T-helper 1 cell treated with Interleukin-12 subunit alpha and Interleukin-12 subunit beta and Interleukin-4 antibody, amounts not matched to agents 30 μg/mL and 1 μg/mL, for 36 hours (primary cell): ENCODE results near the gene SCNN1B.
"Not testable (repeated sequence)": the region's sequence is repeated elsewhere in the genome, so short reads cannot be mapped to it uniquely, and the experiment has no call there.

Experiments
- H3K27ac Mint-ChIP-seq: one replicate; pipeline ENCODE4 v1.8.0; 2021; ENCODE audit warnings: mild to moderate bottlenecking, mixed read lengths
- H3K27me3 Mint-ChIP-seq: one replicate; pipeline ENCODE4 v1.8.0; 2021; ENCODE audit warnings: low read depth, mixed read lengths
- H3K36me3 Mint-ChIP-seq: one replicate; pipeline ENCODE4 v1.8.0; 2021; ENCODE audit warnings: low read depth, mixed read lengths
- H3K4me1 Mint-ChIP-seq: one replicate; pipeline ENCODE4 v1.8.0; 2021; ENCODE audit warnings: low read depth, mixed read lengths
- H3K4me3 Mint-ChIP-seq: one replicate; pipeline ENCODE4 v1.8.0; 2021; ENCODE audit warnings: mild to moderate bottlenecking, moderate library complexity, mixed read lengths
- H3K9me3 Mint-ChIP-seq: one replicate; pipeline ENCODE4 v1.8.0; 2021; ENCODE audit warnings: mixed read lengths

The SCNN1B gene

DNA sequence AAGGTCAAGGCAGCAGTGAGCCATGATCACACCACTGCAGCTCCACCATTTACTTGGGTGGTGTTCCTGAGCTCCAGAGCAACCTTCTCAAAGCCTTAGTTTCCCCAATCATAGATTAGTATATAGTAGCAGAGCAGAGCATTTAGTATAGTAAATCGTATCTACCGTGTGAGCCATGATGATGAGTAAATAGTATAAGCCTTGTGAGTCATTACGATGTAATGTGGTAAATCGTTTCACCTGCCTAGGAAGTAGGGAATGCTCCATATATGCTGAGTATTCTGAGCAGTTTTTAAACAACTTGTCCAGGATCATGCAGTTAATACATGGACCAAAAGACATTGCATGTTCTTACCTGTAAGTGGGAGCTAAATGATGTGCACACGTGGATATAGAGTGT, 66.4 kb downstream of the SCNN1B start:
- H3K27ac Mint-ChIP-seq: no peak overlapping the region
- H3K4me3 Mint-ChIP-seq: no peak overlapping the region
- H3K9me3 Mint-ChIP-seq: no peaks in the 10 kb centered on the region
- peaks cover 9% of the 10 kb centered on the region for H3K4me1 Mint-ChIP-seq
- H3K36me3 Mint-ChIP-seq: no peaks in the 10 kb centered on the region
- no peaks in the 10 kb centered on the region for H3K27me3 Mint-ChIP-seq

DNA sequence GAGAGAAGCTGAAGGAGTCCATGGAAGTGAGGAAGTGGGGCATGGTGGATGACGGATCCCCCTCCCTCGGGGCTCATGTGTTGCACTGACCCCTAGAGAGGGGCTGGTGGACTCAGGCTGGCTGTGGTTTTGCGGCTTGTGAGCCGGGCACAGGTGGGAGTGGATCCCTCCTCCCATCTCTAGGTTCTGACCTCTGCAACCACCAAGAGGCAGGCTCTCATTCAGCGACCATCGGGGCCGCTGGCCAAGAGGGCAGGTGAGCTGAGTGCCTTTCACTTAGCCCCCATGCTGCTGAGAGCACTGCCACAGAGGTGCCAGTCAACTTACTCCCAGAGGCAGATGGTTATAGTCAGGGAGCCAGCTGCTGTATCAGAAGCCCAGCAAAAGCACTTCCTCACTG, 67.3 kb downstream of the SCNN1B start:
- no peaks in the 10 kb centered on the region for H3K36me3 Mint-ChIP-seq
- H3K4me3 Mint-ChIP-seq: no peak overlapping the region
- no peaks in the 10 kb centered on the region for H3K27me3 Mint-ChIP-seq
- H3K27ac Mint-ChIP-seq: no peak overlapping the region
- H3K9me3 Mint-ChIP-seq: no peaks in the 10 kb centered on the region
- H3K4me1 Mint-ChIP-seq: peaks cover 9% of the 10 kb centered on the region

DNA sequence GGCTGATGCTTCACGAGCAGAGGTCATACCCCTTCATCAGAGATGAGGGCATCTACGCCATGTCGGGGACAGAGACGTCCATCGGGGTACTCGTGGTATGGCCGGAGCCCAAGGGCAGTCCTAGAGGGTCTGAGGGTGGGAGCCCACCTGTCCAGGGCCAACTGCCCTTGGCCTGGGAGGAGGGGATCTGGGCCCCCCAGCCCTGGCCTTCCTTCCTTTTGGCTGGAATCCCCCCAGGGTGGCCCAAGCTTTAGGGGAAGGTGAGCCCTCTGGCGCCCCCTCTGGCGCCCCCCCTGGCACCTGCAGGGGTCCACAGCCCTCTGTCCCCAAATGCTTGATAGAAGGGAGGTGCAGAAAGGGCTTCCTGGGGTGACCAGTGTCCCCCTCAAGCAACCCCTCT, 69.3 kb downstream of the SCNN1B start:
- Mint-ChIP-seq H3K4me1 (no peaks in the 10 kb centered on the region), H3K4me3 (no peak overlapping the region), H3K36me3 (no peaks in the 10 kb centered on the region), H3K27me3 (no peaks in the 10 kb centered on the region), H3K27ac (no peak overlapping the region), H3K9me3 (no peaks in the 10 kb centered on the region)

DNA sequence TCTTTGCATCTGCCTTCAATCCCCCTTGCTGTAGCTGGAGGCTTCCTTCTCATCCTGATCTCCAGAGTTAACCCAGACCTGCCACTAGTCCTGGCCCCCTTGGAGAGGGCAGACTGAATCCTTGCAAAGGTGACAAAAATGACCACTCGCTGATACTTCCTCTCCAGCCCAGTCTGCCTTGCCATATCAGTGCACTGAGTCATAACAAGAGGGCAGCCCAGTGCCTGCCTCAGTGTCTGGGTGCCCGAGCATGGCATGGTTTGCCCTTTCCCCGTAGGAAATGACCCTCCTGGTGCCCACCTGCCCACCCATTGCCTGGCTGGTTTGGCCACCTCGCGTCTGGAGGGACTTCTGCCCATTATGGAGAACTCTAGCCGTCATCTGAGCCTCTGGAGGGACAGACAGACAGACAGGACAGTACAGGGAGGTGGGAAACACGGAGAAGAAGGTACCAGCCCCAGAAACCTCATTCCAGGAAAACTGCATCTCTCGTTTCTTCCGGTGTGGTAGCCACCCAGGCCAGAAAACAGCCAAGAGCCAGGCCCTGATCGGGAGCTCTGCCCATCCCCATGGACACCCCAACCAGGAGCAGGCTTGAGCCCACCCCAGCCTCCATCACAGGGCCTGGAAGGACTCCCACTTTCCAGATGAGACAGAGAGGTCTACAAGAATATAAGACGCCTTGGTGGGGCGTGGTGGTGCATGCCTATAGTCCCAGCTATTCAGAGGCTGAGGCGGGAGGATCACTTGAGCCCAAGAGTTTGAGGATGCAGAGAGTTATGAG, 71.5 kb downstream of the SCNN1B start:
- Mint-ChIP-seq H3K27ac (no peak overlapping the region), H3K9me3 (no peaks in the 10 kb centered on the region), H3K4me3 (no peak overlapping the region), H3K4me1 (no peaks in the 10 kb centered on the region), H3K36me3 (no peaks in the 10 kb centered on the region), H3K27me3 (no peaks in the 10 kb centered on the region)

DNA sequence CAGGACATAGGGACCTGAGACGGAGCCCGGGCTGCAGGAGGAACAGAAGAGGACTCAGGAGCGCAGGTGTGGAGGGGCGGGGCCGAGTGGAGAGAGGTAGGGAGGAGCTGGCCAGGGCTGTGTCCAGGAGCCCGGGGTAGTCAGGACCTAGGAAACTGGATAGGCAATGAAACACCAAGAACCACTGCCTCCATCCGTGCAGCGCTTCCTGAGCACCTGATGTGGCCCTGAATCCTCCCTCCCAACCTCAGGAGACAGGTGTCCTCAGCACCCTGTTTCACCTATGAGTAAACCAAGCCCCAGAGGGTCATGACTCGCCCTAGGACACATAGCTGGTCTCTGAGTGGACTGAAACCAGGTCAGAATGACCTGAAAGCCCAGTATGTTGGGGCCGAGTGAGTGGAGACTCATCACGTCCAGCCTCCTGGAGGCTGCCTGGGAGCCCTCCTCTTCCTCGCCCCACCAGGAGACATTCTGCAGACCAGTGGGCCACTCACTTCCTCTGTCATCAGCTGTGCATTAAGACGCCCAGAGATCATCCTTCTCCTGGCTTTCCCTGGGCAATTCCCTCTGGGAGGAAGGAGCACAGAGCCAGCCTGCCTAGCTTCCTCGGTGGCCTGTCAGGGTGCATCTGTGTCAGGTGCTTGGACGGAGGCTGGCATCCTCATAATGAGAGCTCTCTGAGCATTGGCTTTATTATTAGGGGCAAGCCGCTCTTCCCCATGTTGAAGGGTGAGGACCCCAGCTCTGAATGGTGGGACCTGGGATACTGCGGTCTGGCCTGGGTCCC, 72.8 kb downstream of the SCNN1B start:
- H3K27me3 Mint-ChIP-seq: no peaks in the 10 kb centered on the region
- no peaks in the 10 kb centered on the region for H3K9me3 Mint-ChIP-seq
- H3K27ac Mint-ChIP-seq: no peak overlapping the region
- no peak overlapping the region for H3K4me3 Mint-ChIP-seq
- H3K4me1 Mint-ChIP-seq: no peaks in the 10 kb centered on the region
- no peaks in the 10 kb centered on the region for H3K36me3 Mint-ChIP-seq

DNA sequence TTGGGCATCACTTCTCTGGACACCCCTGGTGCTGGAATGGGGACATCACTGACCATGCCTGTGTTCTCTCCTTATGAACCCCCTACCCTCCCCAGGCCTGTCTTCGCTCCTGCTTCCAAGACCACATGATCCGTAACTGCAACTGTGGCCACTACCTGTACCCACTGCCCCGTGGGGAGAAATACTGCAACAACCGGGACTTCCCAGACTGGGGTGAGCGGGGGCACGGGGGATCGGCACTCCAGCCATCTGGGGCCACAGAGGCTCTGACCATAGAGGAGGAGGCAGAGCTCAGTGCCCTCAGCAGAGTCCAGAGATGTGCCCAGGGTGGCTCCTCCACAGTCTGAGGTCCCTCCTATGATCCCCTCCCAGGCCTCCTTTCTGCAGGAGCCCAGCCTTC, 73.5 kb downstream of the SCNN1B start:
- Mint-ChIP-seq H3K27ac (no peak overlapping the region), H3K4me3 (no peak overlapping the region)

DNA sequence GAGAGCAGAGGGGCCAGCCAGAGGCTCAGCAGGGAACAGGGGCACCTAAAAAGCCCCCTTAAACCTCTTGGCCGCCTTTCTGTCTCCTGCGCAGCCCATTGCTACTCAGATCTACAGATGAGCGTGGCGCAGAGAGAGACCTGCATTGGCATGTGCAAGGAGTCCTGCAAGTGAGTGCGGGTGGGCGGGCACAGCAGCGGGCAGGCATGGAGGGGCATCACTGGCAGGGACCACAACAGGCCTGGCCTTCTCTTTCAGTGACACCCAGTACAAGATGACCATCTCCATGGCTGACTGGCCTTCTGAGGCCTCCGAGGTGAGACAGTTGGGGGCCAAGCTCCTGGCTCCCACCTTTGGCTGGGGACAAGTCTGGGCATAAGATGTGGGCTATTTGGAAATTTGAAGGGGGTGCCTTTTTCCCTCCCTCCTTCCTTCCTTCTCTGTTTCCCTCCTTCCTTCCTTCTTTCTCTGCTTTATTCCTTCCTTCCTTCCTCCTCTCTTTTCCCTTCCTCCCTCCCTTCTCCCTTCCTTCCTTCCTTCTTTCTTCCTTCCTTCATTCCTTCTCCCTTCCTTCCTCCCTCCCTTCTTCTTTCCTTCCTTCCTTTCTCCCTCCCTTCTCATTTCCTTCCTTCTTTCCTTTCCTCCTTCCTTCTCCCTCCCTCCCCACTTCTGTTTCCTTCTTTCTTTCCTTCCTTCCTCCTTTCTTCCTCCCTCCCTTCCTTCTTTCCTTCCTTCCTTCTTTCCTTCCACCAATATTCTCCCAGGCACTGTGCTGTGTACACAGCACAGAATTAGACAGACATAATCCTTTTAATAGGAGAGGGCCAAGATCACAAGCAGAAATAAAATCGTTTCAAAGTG, 75.2 kb downstream of the SCNN1B start:
- H3K9me3 Mint-ChIP-seq: no peaks in the 10 kb centered on the region
- H3K4me3 Mint-ChIP-seq: no peak overlapping the region
- H3K36me3 Mint-ChIP-seq: no peaks in the 10 kb centered on the region
- no peaks in the 10 kb centered on the region for H3K27me3 Mint-ChIP-seq
- H3K27ac Mint-ChIP-seq: no peak overlapping the region
- H3K4me1 Mint-ChIP-seq: no peaks in the 10 kb centered on the region

More for the DNA sequence above, 73.5 kb downstream of the SCNN1B start:
- Mint-ChIP-seq H3K4me1 (no peaks in the 10 kb centered on the region), H3K36me3 (no peaks in the 10 kb centered on the region), H3K27me3 (no peaks in the 10 kb centered on the region), H3K9me3 (no peaks in the 10 kb centered on the region)

DNA sequence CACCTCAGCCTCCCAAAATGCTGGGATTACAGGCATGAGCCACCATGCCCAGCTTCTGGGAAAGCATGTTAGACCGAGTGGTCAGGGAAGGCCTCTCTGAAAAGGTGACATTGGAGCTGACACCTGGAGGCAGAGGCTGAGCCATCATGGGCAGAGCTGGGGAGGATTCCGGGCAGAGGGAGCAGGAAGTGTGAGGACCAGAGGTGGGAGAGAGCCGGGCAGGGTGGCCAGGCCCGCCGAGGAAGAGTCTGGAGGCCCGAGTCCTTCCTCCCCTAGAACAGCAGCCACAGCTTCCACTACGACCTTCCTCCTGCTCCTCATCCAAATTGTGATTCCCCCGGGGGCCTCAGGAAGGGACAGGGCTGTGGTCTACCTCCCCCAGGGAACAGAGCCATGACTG, 76.2 kb downstream of the SCNN1B start:
- no peak overlapping the region for H3K4me3 Mint-ChIP-seq
- no peaks in the 10 kb centered on the region for H3K4me1 Mint-ChIP-seq
- H3K9me3 Mint-ChIP-seq: no peaks in the 10 kb centered on the region
- no peak overlapping the region for H3K27ac Mint-ChIP-seq
- no peaks in the 10 kb centered on the region for H3K27me3 Mint-ChIP-seq
- no peaks in the 10 kb centered on the region for H3K36me3 Mint-ChIP-seq

DNA sequence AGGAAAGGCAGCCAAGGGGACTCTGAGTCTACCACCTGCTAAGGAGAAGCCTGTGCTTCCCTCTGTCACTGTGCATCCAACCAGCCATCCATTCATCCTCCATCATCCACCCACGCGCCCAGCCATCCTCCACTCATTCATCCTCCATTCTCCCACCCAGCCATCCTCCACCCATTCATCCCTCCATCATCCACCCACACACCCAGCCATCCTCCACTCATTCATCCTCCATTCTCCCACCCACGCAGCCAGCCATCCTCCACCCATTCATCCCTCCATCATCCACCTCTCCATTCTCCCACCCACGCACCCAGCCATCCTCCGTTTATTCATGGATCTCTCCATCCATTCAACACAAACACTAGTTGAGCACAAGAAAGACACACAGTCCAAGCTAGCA, 76.8 kb downstream of the SCNN1B start:
- Mint-ChIP-seq H3K4me1 (no peaks in the 10 kb centered on the region), H3K36me3 (no peaks in the 10 kb centered on the region), H3K4me3 (no peak overlapping the region), H3K27ac (no peak overlapping the region), H3K27me3 (no peaks in the 10 kb centered on the region), H3K9me3 (no peaks in the 10 kb centered on the region)

DNA sequence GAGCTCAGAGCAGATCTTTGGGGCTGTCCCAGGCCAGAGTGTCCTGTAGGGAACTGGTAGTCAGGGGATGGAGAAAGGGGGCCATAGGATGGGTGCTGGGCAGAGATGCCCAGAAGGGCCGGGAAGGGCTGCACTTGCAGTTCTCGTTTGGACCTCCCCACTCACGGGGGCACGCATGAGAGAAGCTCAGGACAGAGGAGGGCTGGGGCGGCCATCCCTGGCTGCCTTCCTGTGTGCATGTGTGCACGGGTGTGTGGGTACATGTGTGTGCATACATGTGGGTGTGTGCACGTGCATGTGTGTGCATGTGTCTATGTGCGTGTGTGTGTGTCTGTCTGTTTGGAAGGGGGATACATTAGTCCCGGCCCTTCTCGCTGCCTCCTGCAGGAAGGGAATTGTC, 77.6 kb downstream of the SCNN1B start:
- Mint-ChIP-seq H3K27me3 (no peaks in the 10 kb centered on the region), H3K4me1 (no peaks in the 10 kb centered on the region), H3K36me3 (no peaks in the 10 kb centered on the region), H3K9me3 (no peaks in the 10 kb centered on the region), H3K4me3 (no peak overlapping the region), H3K27ac (no peak overlapping the region)

DNA sequence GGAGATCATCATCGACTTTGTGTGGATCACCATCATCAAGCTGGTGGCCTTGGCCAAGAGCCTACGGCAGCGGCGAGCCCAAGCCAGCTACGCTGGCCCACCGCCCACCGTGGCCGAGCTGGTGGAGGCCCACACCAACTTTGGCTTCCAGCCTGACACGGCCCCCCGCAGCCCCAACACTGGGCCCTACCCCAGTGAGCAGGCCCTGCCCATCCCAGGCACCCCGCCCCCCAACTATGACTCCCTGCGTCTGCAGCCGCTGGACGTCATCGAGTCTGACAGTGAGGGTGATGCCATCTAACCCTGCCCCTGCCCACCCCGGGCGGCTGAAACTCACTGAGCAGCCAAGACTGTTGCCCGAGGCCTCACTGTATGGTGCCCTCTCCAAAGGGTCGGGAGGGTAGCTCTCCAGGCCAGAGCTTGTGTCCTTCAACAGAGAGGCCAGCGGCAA, 78.4 kb downstream of the SCNN1B start:
- Mint-ChIP-seq H3K4me1 (no peaks in the 10 kb centered on the region), H3K9me3 (no peaks in the 10 kb centered on the region), H3K27ac (no peak overlapping the region), H3K27me3 (no peaks in the 10 kb centered on the region), H3K36me3 (no peaks in the 10 kb centered on the region), H3K4me3 (no peak overlapping the region)

DNA sequence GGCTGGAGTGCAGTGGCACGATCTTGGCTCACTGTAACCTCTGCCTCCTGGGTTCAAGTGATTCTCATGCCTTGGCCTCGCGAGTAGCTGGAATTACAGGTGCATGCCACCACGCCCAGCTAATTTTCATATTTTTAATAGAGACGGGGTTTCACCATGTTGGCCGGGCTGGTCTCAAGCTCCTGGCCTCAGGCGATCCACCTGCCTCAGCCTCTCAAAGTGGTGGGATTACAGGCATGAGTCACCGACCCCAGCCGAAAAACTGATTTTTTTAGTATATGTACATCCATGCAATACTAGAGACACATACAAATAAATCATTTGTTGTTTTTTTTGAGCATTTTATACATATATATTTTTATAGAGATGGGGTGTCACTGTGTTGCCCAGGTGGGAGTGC, 79.6 kb downstream of the SCNN1B start:
- H3K9me3 Mint-ChIP-seq, H3K4me3 Mint-ChIP-seq, H3K36me3 Mint-ChIP-seq, H3K4me1 Mint-ChIP-seq, H3K27me3 Mint-ChIP-seq, H3K27ac Mint-ChIP-seq: not testable (repeated sequence)

DNA sequence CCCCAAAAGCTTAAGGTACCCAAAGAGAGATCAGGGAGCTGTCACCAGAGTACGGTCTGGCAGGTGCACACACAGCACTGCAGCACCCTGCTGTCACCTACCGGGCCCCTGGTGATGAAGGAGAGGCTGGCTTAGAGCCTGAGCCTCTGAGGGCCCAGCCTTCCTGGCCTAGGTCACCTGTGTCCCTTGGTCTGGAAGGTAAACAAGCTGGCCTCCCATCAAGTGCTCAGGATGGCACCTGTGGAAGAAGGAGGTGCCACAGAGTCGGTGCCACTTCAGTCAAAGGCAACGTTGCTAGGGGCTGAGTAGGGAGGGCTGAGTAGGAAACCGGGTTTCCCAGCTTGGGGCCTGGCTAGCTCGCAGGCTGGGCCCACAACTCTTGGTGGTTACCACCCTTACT, 80.2 kb downstream of the SCNN1B start:
- Mint-ChIP-seq H3K36me3 (no peaks in the 10 kb centered on the region), H3K9me3 (no peaks in the 10 kb centered on the region)

DNA sequence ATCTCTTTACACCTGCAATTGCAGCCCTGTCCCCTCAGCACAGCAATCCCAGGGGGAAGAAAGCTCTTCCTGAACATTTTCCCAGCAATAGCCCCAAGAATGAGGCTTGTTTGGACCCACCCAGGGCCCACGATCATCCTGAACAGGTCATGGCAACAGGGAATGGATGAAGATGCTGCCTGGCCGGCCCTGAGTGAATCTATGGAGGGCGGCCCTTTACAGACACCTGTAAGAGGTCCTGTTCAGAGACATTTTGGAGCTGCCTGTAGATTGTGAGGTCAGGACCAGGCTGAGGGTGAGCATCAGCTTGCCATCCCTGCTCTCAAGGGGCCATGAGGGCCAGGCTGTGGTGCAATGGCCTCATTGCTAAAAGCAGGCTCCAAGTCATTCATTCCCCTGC, 81.8 kb downstream of the SCNN1B start:
- Mint-ChIP-seq H3K9me3 (no peaks in the 10 kb centered on the region), H3K36me3 (no peaks in the 10 kb centered on the region), H3K4me1 (no peaks in the 10 kb centered on the region), H3K27ac (no peak overlapping the region), H3K27me3 (no peaks in the 10 kb centered on the region), H3K4me3 (no peak overlapping the region)

More for the DNA sequence above, 80.2 kb downstream of the SCNN1B start:
- H3K27ac Mint-ChIP-seq: no peak overlapping the region
- H3K4me1 Mint-ChIP-seq: no peaks in the 10 kb centered on the region
- H3K27me3 Mint-ChIP-seq: no peaks in the 10 kb centered on the region
- H3K4me3 Mint-ChIP-seq: no peak overlapping the region
